ENCODE measurements around the gene ABLIM2.
A peak's percentile ranks its signal among the peaks of the same experiment; 100 is the strongest.

Gene ABLIM2

DNA sequence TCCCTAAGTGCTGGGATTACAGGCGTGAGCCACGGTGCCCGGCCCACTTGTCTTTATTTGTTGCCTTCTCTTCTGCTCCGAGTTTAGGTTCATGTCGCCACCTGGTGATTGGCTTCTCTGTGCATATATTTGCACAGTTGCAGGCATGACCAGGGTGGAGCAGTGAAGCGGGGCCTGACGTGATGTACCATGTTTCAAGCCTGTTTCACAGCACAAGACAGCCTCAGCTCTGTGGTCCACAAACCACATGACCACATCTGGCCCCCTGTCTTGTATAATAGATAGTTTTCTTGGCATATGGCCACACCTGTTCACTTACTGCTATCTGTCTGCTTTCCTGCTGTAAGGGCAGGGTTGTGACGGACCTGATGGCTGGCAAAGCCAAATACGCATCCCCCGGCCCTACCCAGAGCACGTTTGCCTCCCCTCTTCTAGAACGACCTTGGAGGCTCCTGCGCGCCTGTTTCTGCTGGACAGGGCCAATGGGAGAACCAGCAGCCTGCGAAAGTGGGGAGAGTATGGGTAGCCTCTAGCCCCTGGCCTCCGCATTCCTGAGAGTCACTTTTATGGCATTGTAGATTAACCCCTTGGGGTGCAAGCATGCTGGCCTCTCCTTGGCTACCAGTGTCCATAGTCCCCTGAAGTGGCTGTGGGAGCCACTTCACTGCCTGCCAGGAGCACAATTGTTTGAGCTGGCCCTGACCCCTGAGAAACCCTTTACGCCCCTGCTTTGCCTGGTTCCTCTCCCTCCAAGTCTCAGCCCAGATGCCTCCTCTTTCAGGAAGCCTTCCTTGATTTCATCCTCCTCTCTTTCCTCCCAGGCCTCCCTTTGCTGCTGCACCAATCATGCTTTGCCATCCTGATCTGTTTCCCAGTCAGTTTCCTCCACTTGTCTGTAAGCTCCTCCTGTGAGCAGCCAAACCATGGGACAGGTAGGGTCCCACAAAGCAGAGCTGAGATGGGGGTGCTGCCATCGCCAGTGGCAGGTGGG lies 34.4 kb upstream of the ABLIM2 start:
- peak; percentile 65 for DNase-seq

DNA sequence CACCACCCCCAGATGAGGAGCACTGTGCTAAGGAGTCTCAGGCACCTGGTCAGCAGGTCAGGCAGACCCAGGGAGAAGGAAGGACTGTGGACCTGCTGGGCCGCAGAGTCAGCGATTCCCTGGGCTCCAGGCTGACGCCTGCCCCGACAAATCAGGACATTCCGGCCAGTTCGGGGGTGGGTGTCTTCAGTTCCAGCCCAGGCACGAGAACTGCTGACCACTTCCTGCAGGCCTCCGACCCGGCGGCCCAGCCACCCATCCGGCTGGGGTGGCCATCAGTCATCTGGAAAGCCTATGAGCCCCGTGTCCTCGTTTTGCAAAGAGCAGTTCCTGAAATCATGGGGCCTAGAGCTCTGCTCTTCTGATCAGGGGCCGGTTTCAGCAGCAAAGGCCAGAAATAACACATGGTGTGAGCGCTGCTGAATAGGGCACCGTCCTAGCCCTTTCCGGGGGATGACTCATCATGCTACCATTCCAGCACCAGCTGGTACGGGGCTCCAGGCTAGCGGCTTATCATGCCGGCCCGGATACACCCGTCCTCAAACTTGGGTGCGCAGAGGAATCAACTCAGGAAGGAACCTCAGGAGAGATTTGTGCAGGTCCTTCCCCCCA lies 32.6 kb upstream of the ABLIM2 start:
- DNase-seq = peak; percentile 56

DNA sequence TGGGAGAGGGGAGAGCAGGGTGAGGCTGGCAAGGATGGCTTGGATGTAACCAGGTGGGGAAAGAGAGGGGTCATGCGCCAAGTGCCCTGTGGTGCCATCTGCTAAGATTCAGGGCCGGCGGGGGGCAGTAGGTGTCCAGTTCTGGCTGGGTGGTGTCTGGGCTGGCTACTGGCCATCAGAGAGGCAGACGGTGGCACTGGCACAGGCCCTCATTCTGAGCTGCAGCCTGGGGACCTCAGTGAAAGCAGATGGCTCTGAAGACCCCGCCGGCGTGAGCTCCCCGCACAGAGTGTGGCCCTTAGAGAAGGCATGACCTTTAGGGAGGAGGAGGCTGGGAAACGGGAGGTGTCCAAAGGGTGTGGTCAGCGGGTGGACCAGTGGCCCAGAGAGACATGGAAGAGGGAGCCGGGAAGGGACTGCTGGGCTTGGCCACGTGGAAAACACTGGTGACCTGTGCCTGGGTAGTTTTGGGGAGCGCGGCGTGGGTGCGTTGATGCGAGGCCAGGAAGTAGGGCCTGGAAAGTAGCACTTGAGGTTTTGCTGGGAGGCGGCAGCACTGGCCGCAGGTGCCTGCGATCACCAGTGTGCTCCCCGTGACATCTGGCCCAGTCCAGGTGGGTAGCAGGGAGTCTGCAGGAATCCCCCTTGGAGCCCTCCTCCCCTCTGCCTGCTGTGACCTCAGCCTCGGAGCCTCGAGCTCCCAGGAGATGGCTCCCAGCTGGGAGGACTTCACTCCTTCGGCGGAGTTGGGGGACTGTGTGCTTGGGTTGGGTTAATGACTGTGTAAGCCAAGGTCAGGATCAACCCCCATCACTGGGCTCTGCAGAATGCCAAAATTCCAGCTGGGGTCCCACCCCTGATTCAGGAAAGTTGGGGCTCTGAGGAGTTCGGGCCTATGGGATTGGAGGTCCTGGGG lies 31.2 kb upstream of the ABLIM2 start:
- DNase-seq = no peak

DNA sequence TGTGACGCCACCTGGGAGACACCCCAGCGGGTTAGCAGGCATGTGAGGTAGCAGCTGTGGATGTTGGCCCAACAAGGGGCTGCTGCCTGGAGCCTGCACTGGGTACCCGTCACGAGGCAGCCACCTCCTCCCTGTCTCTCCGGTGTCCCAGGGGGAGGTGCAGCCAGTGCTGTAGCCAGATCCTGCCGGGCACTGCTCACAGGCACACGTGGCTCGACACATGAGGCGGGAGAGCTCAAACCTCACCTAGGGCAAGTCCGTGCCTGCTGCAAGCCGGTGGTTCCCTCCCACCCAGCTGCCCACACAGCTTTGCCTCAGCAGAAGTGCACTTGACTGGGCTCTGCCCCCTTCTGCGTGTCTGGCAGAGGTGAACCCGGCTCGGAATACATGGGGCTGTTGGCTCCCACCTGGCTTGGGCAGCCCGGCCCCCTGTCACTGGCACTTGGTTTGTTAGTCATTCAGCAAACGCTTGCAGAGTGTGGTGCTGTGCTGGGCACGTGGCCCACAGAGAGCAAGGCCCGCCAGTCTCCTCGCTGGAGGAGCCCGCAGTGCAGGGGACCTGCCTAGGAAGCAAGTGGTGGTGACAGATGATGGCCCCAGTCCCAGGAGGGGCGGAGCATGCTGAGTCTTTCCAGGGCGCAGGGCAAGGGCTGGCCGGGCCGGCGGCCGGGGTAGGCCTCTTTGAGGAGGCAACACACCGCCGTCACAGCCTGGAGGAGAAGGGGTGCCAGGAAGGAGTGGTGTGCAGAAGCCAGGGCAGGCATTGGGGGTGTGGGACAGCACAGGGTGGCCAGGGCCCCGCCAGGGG lies 30.3 kb upstream of the ABLIM2 start:
- DNase-seq = no peak

DNA sequence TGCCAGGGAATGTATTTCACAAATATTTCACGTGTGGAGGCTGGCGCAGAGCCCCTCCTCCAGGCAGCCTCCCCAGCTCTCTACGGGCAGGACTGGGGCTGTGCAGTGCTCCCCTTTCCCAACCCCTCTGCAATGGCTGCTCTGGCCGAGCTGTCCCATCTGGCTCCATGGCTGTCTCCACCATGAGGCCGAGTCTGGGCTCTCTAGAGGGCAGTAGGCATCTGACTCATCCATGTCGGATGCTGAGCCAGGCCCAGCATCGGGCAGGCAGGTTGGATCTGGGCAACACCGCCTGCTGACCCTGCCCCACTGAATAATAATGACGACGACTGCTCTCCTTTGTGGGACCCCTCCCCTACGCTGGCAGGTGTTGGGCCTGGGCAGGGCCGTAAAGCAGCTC lies 29.5 kb upstream of the ABLIM2 start:
- no peak for DNase-seq

DNA sequence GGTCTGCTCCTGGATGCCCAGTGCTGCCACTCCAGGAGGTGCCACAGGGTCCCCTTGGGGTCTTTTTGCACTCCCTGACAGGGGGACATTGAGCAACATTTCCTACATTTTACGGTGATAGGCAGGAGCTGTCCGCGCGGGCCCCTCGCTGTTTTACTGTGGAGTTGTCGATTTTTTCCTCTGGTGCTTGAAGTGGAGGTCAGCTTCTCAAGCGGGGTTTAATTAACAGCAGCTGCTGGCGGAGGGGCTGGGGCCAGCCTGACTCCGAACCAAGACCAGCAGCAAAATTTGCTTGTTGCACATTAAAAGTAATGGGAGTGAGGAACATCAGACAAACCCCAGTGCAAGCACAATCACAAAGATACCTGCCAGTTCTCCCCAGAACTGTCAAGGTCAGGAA lies 27.3 kb upstream of the ABLIM2 start:
- peak; percentile 59 for DNase-seq

DNA sequence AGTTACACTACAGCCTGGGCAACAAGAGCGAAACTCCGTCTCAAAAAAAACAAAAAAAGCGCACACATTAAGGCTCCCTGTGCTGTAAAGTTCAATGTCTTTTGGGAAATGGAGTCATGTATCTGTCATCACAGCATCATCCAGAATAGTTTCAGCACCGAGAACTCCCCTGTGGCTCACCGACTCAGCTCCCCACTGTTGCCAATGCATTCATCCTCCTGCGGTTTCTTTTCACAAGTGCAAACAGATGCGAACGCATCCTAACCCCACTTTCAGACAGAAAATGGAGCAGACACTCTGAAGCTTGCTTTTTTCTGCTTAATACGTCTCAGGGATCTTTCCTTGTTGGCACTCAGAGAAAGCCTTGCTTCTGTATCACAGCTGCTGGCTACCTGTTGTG lies 26.7 kb upstream of the ABLIM2 start:
- no peak for DNase-seq

DNA sequence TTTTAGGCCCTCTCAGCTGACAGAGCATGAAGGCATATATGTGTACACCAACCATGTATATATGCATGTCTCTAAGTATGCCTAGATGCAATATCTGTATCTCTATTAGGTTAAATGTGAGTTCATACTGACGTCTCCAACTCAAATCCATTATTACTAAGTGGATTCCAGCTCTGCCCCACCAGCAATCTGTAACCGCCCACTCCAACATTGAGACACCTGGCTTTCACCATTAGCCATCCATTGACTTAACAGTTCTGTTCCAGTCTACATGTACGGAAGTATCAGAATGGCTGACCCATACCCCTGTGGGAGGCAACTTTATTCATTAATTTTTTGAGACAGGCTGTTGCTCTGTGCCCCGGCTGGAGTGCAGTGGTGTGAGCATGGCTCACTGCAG lies 25.4 kb upstream of the ABLIM2 start:
- DNase-seq = no peak

DNA sequence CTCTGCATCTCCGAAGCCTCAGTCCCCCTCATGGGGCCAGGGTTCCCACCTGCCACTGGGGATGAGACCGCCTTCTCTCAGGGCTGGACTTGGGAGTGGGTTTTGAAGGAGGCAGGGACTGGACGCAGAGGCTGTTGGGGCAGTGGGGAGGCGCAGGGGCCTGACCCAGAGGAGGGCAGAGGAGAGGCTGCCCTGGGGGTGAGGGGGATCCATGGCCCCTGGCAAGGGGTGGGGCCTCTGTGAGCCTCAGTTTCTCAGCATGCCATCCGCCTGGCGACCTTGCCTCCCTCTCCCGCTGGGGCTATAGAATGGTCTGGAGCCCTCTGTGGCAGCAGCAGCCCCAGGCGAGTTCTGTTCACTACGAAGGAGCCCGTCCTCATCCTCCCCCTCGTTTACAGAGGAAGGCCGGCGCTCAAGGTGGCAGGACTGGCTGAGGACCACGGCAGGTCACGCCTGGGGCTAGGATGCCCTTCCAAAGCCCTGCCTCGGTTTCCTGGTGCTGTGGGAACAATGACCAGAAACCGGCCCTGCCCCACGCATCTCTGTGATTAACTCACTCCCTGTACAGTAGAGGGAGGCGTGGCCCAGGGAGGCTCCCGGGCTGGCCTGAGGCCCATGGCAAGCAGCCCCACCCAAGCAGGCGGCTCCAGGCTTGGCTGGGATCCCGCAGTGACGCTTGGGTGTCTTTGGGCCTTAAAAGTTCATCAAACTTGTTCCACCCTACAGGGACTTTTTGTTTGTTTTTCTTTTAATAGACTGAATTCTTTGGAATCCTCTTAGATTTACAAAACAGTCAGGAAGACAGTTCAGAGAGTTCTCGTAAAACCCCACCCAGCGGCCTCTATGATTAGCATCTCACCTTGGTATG lies 24.5 kb upstream of the ABLIM2 start:
- DNase-seq = peak; percentile 79

DNA sequence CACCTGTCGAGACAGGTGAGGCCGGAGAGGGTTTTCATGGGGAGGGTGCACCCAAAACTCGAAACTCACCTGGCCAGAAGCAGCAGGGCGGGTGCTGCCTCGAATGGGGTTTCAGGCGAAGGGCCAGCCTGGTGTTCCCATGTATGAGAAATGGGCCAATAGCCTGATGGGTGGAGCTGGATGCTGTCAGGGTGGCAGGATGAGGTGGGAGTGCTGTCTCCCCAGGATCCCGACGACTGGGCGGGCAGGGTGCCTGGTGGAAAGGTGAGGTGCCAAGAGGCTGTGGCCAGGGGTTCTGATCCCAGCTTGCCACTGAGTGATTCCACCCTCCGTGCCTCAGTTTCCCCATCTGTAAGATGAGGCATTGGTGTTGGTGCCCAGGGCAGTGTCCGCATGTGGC lies 23.7 kb upstream of the ABLIM2 start:
- DNase-seq = no peak

DNA sequence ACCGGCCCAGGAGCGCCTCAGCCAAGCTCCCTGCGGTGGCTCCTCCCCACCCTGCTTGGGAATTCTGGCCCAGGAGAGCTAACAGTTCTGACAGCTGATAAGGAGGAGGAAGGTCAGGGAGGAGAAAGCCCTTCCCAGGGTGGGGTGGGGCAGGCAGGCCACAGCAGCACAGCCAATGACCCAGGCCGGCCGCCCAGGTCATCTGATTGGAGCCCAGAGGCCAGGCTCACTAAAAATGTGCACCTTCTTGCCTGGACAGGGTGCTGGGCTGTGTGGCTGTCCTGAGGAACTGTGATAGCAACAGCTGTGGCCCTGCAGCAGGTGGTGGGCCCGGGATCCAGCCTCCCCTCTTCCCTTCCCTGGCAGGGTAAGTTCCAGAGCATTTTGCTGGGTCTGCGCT lies 23.2 kb upstream of the ABLIM2 start:
- DNase-seq = no peak

DNA sequence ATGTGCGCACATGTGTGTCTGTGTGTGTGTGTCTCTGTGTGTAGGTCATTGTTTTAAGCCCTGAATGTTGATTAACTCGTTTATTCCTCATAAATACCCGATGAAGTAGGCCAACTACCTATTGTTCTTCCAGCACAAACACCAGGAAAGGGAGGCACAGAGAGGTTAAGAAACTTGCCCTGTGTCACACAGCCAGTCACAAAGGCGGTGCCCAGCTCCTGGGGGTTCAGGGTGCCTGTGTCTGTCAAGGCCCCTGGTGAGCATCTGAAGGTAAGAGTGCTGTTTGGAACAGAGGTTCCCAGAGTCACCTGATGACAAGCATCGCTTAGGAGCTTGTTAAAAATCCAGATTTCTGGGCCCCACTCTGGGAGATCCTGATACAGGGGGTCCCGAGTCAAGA lies 22.5 kb upstream of the ABLIM2 start:
- DNase-seq = no peak

DNA sequence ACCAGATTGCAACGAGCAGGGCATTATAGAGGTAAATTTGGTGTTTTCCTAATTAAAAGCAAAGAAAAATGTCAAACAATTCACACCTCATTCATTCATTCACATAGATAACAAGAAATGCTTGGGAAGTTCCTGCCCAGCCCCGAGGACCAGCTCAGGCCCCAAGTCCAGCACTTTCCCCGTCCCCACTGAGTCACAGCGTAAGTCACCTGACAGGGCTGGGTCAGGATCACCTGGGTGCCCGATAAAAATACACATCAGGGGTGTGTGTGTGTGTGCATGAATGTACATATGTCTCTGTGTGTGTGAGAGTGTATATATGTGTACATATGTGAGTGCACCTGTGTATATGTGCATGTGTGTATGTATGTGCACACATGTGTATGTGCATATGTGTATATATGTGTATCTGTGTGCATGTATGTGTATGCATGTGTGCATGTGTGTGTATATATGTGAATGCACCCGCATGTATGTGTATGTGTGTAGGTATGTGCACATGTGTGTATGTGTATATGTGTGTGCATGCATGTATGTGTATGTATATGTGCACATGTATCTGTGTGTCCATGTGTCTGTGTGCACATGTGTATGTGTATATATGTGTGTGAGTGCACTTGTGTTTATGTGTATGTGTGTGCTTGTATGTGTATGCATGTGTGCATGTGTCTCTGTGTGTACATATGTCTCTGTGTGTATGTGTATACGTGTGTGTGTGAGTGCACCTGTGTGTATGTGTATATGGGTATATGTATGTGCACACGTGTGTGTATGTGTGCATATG lies 21.9 kb upstream of the ABLIM2 start:
- no peak for DNase-seq

DNA sequence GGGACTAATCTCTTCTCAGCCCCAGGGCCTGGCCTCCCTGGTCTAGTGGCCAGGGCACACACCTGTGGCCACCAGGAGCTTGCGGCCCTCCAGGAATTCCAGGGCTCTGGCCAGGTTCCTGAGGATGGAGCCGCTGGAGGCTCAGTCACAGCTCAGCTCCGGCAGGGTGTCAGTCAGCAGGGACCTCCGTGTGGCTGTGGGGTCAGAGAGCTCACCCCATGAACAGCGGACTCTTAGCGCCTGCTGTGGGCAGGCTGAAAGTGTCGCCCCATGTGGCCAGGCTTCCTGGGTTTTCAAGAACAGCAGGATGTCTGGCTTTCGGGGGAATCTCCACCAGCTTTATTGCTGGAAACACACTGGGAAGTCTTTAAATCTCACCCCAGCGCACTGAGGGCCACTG lies 21.2 kb upstream of the ABLIM2 start:
- DNase-seq = no peak

DNA sequence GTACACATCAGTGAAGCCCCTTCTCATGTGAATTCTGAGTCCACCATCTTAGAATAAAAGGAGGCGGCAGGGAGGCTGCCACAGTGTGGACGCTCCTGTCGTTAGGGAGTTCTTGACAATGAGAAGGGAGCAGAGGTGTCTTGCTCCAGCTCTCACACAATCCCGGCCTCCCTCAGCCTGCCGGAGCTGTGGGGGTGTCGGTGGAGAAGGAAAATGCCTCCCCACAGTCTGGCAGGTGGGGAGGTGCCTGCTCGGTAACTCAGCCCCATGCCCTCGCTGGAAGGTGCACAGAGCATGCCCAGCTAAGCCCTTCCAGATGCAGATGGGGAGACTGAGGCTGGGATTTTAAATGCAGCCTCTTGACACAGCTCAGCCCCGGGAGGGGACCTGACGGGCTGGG lies 20.5 kb upstream of the ABLIM2 start:
- DNase-seq = no peak

DNA sequence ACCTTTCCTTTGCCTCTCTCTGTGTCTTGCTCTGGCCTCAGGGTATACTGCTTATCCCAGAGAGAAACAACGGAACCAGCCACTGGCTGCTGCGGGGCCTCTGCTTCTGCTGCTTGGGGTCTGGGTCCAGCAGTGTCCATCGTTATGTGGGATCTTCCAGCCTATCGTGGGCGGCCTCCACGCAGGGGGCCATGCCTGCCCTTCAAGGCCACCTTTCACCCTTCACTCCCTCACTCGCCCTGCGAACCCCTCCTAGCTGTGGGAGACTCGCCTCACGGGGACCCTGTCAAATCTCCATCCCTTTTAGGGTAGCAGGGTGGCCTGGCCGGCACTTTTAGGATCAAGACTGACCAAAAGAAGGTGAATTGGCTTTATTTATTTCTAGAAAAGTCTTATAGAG lies 19.3 kb upstream of the ABLIM2 start:
- no peak for DNase-seq

DNA sequence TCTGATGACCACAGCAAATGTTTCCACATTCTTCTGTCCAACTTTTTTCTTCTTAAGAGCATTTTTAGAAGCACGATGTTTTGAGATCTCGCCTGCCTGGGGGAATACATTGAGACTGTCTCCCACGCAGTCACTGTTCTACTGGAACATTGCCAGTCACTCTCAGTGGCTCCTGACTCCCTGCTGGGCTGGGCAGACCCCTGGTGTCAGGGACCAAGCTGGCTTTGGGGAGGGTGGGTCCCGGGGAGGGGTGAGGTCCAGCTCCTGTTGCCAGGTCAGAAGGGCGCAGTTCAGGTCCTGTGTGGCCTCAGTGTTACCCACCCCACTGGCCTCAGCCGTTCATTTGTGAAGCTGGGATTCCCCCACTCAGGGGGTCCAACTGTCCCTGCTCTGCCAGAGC lies 18.9 kb upstream of the ABLIM2 start:
- no peak for DNase-seq

DNA sequence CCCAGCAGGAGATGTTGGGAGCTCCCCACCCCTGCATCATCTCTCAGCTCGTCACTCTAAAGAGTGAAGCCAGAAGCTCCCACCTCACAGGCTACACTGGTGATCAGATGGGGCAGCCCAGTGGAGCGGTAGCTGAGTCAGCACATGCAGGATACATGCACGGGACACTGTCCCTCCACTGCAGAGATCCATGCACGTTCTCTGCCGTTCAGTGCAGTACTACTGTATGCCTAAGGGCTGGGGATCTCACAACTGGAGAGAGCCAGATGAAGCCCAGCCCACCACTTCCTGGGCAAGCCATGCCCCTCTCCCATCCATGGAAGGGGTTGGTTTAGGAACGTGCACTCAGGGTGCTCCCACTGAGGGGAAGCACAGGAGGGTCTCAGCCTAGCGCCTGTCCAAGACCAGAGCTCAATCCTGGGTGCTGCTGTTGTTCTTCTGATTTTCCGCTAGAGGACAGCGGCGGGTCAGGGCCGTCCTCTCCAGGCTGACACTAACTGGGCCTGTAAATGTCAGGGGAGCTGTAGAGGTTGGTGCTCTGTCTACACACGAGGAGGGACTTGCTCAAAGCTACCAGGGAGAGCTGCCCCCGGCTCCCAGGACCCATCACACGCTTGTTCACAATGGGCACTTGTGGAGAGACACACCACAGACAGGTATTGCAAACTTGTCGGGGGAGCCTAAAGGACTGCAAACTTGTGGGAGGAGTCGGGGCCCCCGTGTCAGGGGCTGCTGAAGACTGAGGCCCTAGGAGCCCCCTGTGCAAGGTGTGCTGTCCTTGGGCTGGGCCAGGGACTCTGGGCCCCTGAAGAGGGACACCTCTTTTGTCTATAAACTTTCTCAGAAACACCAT lies 18.2 kb upstream of the ABLIM2 start:
- peak; percentile 66 for DNase-seq

DNA sequence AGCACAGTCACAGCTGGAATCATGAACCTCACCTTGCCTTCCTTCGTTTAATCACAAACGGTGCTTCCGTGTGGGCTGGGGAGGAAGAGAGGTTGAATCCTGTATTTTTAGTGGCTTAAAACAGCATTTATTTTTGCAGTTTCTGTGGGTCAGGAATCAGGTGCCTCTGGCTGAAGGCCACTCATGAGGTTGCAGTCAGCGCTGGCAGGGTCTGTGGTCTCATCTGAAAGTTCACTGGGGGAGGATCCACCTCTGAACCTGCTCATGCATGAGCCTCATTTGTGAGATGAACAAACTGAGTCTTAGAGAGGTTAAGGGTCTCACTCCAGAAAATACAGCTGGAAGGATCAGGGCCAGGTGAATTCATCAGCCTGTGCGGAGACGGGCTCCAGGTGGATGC lies 17.1 kb upstream of the ABLIM2 start:
- DNase-seq = no peak

DNA sequence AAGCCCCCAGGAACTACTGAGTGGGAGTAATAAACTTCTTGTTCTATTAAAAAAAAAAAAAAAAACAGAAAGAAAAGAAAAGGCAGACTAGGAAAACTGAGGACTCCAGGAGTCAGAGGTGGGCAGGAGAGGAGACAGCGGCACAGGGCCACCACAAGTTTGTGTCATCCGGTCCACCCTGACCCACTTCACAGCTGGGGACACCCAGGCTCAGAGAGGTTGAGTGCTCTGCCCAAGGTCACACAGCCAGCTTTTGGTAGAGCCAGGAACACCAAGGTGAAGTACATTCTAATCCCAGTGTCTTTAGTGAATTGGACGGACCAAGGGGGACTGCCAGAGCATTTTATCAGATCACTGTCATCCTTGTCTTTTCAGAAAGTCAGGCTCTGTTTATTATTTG lies 16.4 kb upstream of the ABLIM2 start:
- DNase-seq = no peak
